Measurements from ENCODE around the gene ZNF800. TPM values are rescaled to one million over a fixed set of nuclear protein-coding genes. Genes with fewer than 3 reads are reported as not detected.

The ZNF800 gene
- total RNA-seq, 2 donors from 2014 or later = 29.8 to 33.9 TPM

- Histone ChIP-seq H3K9me3 (no peaks in the 10 kb centered on the region), H3K27ac (no peak overlapping the region), H3K27me3 (replicated peaks; ENCODE audit: insufficient read depth) (no peaks in the 10 kb centered on the region), H3K4me3 (no peak overlapping the region), H3K36me3 (peaks cover 0 to 4% of the 10 kb centered on the region in 2 donors), H3K4me1 (replicated peaks) (no peaks in the 10 kb centered on the region)
- 42% methylated on average over 1 of the region's 1 CpG for WGBS
- TF ChIP-seq CTCF (IDR thresholded peaks at IDR 0.05) = no peak
- no peak for TF ChIP-seq POLR2A (IDR thresholded peaks at IDR 0.05)
- TF ChIP-seq POLR2AphosphoS5 (IDR thresholded peaks at IDR 0.05) = no peak
- DNase-seq (ENCODE audit: low spot score) = no peak
- intact Hi-C loops (cut with DNase I) = no loop called here
Observed at GRCh38 chr7:127377425-127377824, 15.1 kb downstream of the ZNF800 start.

- H3K27me3 ChIP-seq (replicated peaks; ENCODE audit: insufficient read depth) = no peaks in the 10 kb centered on the region
- H3K4me1 ChIP-seq (replicated peaks) = no peaks in the 10 kb centered on the region
- H3K4me3 ChIP-seq = no peak overlapping the region
- no peak for DNase-seq (ENCODE audit: low spot score)
- WGBS = 97% methylated on average over 1 of the region's 1 CpG
- no peak overlapping the region for H3K27ac ChIP-seq
- intact Hi-C loops (cut with DNase I) = no loop called here
- no peaks in the 10 kb centered on the region for H3K9me3 ChIP-seq
- H3K36me3 ChIP-seq = peaks cover 0 to 4% of the 10 kb centered on the region in 2 donors
- no peak for TF ChIP-seq POLR2AphosphoS5 (IDR thresholded peaks at IDR 0.05)
- no peak for TF ChIP-seq CTCF (IDR thresholded peaks at IDR 0.05)
- no peak for TF ChIP-seq POLR2A (IDR thresholded peaks at IDR 0.05)
Observed at GRCh38 chr7:127375631-127376030, 16.9 kb downstream of the ZNF800 start.

- H3K36me3 ChIP-seq = no peaks in the 10 kb centered on the region
- 96% methylated on average over 2 of the region's 2 CpGs for WGBS
- no peak overlapping the region for H3K27ac ChIP-seq
- no peaks in the 10 kb centered on the region for H3K4me1 ChIP-seq (replicated peaks)
- no peak for DNase-seq (ENCODE audit: low spot score)
- TF ChIP-seq POLR2A (IDR thresholded peaks at IDR 0.05) (no peak), CTCF (IDR thresholded peaks at IDR 0.05) (no peak), POLR2AphosphoS5 (IDR thresholded peaks at IDR 0.05) (no peak)
- intact Hi-C loops (cut with DNase I) = no loop called here
- H3K4me3 ChIP-seq = no peak overlapping the region
- H3K27me3 ChIP-seq (replicated peaks; ENCODE audit: insufficient read depth) = no peaks in the 10 kb centered on the region
- no peaks in the 10 kb centered on the region for H3K9me3 ChIP-seq
Observed at GRCh38 chr7:127367679-127368078, 24.8 kb downstream of the ZNF800 start.

GRCh38 chr7:127366680-127367079 lies 25.8 kb downstream of the ZNF800 start:
- TF ChIP-seq POLR2A (IDR thresholded peaks at IDR 0.05) (no peak), POLR2AphosphoS5 (IDR thresholded peaks at IDR 0.05) (no peak), CTCF (IDR thresholded peaks at IDR 0.05) (no peak)
- no peaks in the 10 kb centered on the region for H3K9me3 ChIP-seq
- 98% methylated on average over 2 of the region's 2 CpGs for WGBS
- DNase-seq (ENCODE audit: low spot score) = no peak
- H3K27me3 ChIP-seq (replicated peaks; ENCODE audit: insufficient read depth) = no peaks in the 10 kb centered on the region
- intact Hi-C loops (cut with DNase I) = no loop called here
- H3K27ac ChIP-seq = no peak overlapping the region
- H3K36me3 ChIP-seq = no peaks in the 10 kb centered on the region
- H3K4me1 ChIP-seq (replicated peaks) = no peaks in the 10 kb centered on the region
- no peak overlapping the region for H3K4me3 ChIP-seq

- WGBS = 84% methylated on average over 2 of the region's 2 CpGs
- Histone ChIP-seq H3K36me3 (no peaks in the 10 kb centered on the region), H3K27ac (no peak overlapping the region), H3K9me3 (no peaks in the 10 kb centered on the region), H3K4me3 (no peak overlapping the region), H3K4me1 (replicated peaks) (no peaks in the 10 kb centered on the region), H3K27me3 (replicated peaks; ENCODE audit: insufficient read depth) (no peaks in the 10 kb centered on the region)
- intact Hi-C loops (cut with DNase I) = no loop called here
- TF ChIP-seq POLR2AphosphoS5 (IDR thresholded peaks at IDR 0.05) (no peak), CTCF (IDR thresholded peaks at IDR 0.05) (no peak), POLR2A (IDR thresholded peaks at IDR 0.05) (no peak)
- no peak for DNase-seq (ENCODE audit: low spot score)
Observed at GRCh38 chr7:127365957-127366315, 26.6 kb downstream of the ZNF800 start.
